Stimulated activated CD4-positive, alpha-beta T cell treated with anti-CD3 and anti-CD28 coated beads, Interleukin-1b, Interleukin-23, amount 100 ng/mL, for 4 hours (primary cell): Measurements from ENCODE around the gene GRIN1.
"Not testable (repeated sequence)": the region's sequence is repeated elsewhere in the genome, so short reads cannot be mapped to it uniquely, and the experiment has no call there.

Experiments
- DNase-seq, 2 donors: peaks; one replicate each; pipeline ENCODE4 v3.0.0-alpha.2; 2020; ENCODE audit warnings: low read depth in 2 of 2

GRIN1 gene

GRCh38 chr9:137111788-137112563 is 27.0 kb upstream of the GRIN1 start:
- no peak for DNase-seq

GRCh38 chr9:137112564-137113384 is 26.2 kb upstream of the GRIN1 start:
- DNase-seq, result no peak

GRCh38 chr9:137113385-137114159 is 25.4 kb upstream of the GRIN1 start:
- DNase-seq, result no peak

- no peak for DNase-seq
Observed at GRCh38 chr9:137114220-137114612, 24.7 kb upstream of the GRIN1 start.

GRCh38 chr9:137114613-137115393 is 24.2 kb upstream of the GRIN1 start, which contains the start of gene DPP7:
Gene DPP7, minus strand, starts transcription at chr9:137114733. Its CDS starts 20 bp downstream, at chr9:137114713.
- DNase-seq, result peak; percentile 74 to 76

- no peak for DNase-seq
Observed at GRCh38 chr9:137115394-137116026, 23.4 kb upstream of the GRIN1 start.

GRCh38 chr9:137116027-137116507 is 22.9 kb upstream of the GRIN1 start:
- DNase-seq, result no peak

- DNase-seq, result no peak
Observed at GRCh38 chr9:137116728-137117127, 22.2 kb upstream of the GRIN1 start.

GRCh38 chr9:137117269-137117731 is 21.7 kb upstream of the GRIN1 start:
- DNase-seq, result no peak

GRCh38 chr9:137118092-137118603 is 20.8 kb upstream of the GRIN1 start:
- DNase-seq, result not testable (repeated sequence)

- DNase-seq, result not testable (repeated sequence)
Observed at GRCh38 chr9:137121927-137122795, 16.8 kb upstream of the GRIN1 start.

GRCh38 chr9:137122796-137123467 is 16.0 kb upstream of the GRIN1 start:
- DNase-seq, result not testable (repeated sequence)

GRCh38 chr9:137123468-137123837 is 15.5 kb upstream of the GRIN1 start:
- no peak for DNase-seq

GRCh38 chr9:137123952-137124462 is 14.9 kb upstream of the GRIN1 start:
- DNase-seq, result not testable (repeated sequence)

- DNase-seq, result no peak
Observed at GRCh38 chr9:137126786-137127185, 12.2 kb upstream of the GRIN1 start.

- DNase-seq, result no peak
Observed at GRCh38 chr9:137127301-137128157, 11.4 kb upstream of the GRIN1 start.

- no peak for DNase-seq
Observed at GRCh38 chr9:137128158-137128861, 10.6 kb upstream of the GRIN1 start.
